Activated naive CD8-positive, alpha-beta T cell treated with anti-CD3 and anti-CD28 coated beads, Interleukin-2, amount 50 U/mL, for 24 hours (primary cell): Measurements from ENCODE around the gene TNFAIP1.
A peak's percentile ranks its signal among the peaks of the same experiment; 100 is the strongest.

Experiments
- ATAC-seq: fragments of 150-1000 bp; cut with Tn5 transposase; one replicate; pipeline ENCODE4 v1.10.0; 2021
- DNase-seq: peaks from one replicate; pipeline ENCODE4 v3.0.0; 2021
- H3K27ac Mint-ChIP-seq: one replicate; pipeline ENCODE4 v1.8.0; 2021; ENCODE audit warnings: mild to moderate bottlenecking, mixed read lengths
- H3K27me3 Mint-ChIP-seq: one replicate; pipeline ENCODE4 v1.8.0; 2021; ENCODE audit warnings: mixed read lengths
- H3K36me3 Mint-ChIP-seq: one replicate; pipeline ENCODE4 v1.8.0; 2021; ENCODE audit warnings: low read depth, mixed read lengths
- H3K4me1 Mint-ChIP-seq: one replicate; pipeline ENCODE4 v1.8.0; 2021; ENCODE audit warnings: mixed read lengths
- H3K4me3 Mint-ChIP-seq: one replicate; pipeline ENCODE4 v1.8.0; 2021; ENCODE audit warnings: mild to moderate bottlenecking, moderate library complexity, mixed read lengths
- H3K9me3 Mint-ChIP-seq: one replicate; pipeline ENCODE4 v1.8.0; 2021; ENCODE audit warnings: mixed read lengths

TNFAIP1 gene

DNA sequence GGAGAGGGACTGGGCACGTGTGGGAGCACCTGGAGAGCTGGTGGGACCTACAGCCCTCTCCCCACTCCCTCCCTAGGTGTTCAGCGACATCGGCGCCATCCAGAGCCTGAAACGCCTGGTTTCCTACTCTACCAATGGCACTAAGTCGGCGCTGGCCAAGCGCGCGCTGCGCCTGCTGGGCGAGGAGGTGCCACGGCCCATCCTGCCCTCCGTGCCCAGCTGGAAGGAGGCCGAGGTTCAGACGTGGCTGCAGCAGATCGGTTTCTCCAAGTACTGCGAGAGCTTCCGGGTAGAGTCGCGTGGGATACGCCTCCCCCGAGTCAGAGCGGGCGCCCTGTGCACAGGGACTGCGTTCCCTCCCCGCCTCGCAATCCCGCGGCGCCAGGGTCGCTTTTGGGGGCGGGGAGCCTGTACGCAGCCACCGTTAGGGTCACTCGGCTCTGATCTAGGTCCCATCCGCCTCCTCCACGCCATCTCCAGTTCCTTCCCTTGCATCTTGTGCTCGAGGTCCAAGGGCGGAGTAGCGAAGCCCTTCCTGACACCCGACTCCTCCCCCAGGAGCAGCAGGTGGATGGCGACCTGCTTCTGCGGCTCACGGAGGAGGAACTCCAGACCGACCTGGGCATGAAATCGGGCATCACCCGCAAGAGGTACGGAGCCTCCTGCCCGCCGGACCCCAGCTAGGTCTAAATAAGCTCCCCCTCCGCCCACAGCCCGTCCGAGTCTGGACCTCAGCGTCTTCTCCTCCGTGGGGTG, 48.9 kb downstream of the TNFAIP1 start:
- DNase-seq (peak; percentile 71), ATAC-seq (peak; percentile 88)
- H3K27ac Mint-ChIP-seq = peak overlapping the region; percentile 39
- peaks cover 2% of the 10 kb centered on the region for H3K27me3 Mint-ChIP-seq
- peaks cover 22% of the 10 kb centered on the region for H3K36me3 Mint-ChIP-seq
- peaks cover 25% of the 10 kb centered on the region for H3K4me1 Mint-ChIP-seq
- H3K4me3 Mint-ChIP-seq = peak overlapping the region; percentile 85
- H3K9me3 Mint-ChIP-seq = no peaks in the 10 kb centered on the region

DNA sequence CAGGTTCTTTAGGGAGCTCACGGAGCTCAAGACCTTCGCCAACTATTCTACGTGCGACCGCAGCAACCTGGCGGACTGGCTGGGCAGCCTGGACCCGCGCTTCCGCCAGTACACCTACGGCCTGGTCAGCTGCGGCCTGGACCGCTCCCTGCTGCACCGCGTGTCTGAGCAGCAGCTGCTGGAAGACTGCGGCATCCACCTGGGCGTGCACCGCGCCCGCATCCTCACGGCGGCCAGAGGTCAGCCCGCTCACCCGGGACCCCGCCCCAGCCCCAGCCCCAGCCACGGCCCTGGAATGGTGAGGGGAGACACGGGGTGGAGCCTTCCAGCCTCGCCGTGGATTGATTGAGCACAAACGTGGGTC, 49.5 kb downstream of the TNFAIP1 start:
- DNase-seq (no peak), ATAC-seq (peak; percentile 29)
- H3K27me3 Mint-ChIP-seq = peaks cover 2% of the 10 kb centered on the region
- H3K9me3 Mint-ChIP-seq = no peaks in the 10 kb centered on the region
- H3K27ac Mint-ChIP-seq = no peak overlapping the region
- peaks cover 25% of the 10 kb centered on the region for H3K4me1 Mint-ChIP-seq
- peaks cover 23% of the 10 kb centered on the region for H3K36me3 Mint-ChIP-seq
- H3K4me3 Mint-ChIP-seq = peak overlapping the region; percentile 85

GRCh38 chr17:28385406-28385805, 49.8 kb downstream of the TNFAIP1 start:
- Mint-ChIP-seq H3K36me3 (peaks cover 24% of the 10 kb centered on the region), H3K4me1 (peaks cover 25% of the 10 kb centered on the region), H3K27ac (no peak overlapping the region), H3K9me3 (no peaks in the 10 kb centered on the region), H3K4me3 (peak overlapping the region; percentile 85), H3K27me3 (peaks cover 2% of the 10 kb centered on the region)
- DNase-seq = peak; percentile 31
- peak; percentile 42 for ATAC-seq

GRCh38 chr17:28386391-28386790, 50.8 kb downstream of the TNFAIP1 start:
- peaks cover 2% of the 10 kb centered on the region for H3K27me3 Mint-ChIP-seq
- H3K4me3 Mint-ChIP-seq = no peak overlapping the region
- ATAC-seq (no peak), DNase-seq (no peak)
- H3K27ac Mint-ChIP-seq = no peak overlapping the region
- no peaks in the 10 kb centered on the region for H3K9me3 Mint-ChIP-seq
- peaks cover 23% of the 10 kb centered on the region for H3K4me1 Mint-ChIP-seq
- peaks cover 27% of the 10 kb centered on the region for H3K36me3 Mint-ChIP-seq

DNA sequence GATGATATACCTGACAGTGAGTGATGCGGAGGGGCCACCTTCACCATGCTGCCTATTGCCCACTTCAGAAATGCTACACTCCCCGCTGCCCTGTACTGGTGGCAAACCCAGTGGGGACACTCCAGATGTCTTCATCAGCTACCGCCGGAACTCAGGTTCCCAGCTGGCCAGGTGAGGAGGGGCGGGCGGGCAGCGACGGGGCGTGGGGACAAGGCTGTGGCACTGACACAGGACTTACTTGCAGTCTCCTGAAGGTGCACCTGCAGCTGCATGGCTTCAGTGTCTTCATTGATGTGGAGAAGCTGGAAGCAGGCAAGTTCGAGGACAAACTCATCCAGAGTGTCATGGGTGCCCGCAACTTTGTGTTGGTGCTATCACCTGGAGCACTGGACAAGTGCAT, 52.5 kb downstream of the TNFAIP1 start:
- peaks cover 21% of the 10 kb centered on the region for H3K4me1 Mint-ChIP-seq
- H3K27ac Mint-ChIP-seq = no peak overlapping the region
- DNase-seq = no peak
- no peaks in the 10 kb centered on the region for H3K9me3 Mint-ChIP-seq
- ATAC-seq = no peak
- no peak overlapping the region for H3K4me3 Mint-ChIP-seq
- H3K36me3 Mint-ChIP-seq = peaks cover 31% of the 10 kb centered on the region
- H3K27me3 Mint-ChIP-seq = peaks cover 2% of the 10 kb centered on the region

GRCh38 chr17:28390141-28390540, 54.6 kb downstream of the TNFAIP1 start:
- no peak overlapping the region for H3K27ac Mint-ChIP-seq
- DNase-seq = no peak
- H3K4me1 Mint-ChIP-seq = peaks cover 10% of the 10 kb centered on the region
- no peak overlapping the region for H3K4me3 Mint-ChIP-seq
- H3K36me3 Mint-ChIP-seq = peaks cover 35% of the 10 kb centered on the region
- no peaks in the 10 kb centered on the region for H3K9me3 Mint-ChIP-seq
- H3K27me3 Mint-ChIP-seq = no peaks in the 10 kb centered on the region
- no peak for ATAC-seq

DNA sequence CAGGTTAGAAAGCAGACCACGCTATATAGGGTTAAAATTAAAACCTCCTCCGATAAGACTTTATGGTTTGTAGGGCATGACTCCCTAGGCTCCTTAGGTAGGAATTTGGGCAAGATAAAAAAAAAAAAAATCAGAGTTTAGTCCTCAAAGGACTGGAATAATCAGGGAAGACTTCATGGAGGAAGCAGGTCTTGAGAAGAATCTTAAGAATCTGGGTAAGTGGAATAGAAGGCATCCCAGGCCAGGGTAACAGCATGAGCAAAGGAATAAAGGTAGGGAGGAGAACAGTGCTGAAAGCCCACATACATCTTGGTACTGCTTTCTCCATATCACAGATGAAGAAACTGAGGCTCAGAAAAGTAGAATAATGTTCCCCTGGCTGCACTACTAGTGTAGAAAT, 55.0 kb downstream of the TNFAIP1 start:
- DNase-seq (no peak), ATAC-seq (no peak)
- H3K36me3 Mint-ChIP-seq = peaks cover 34% of the 10 kb centered on the region
- no peak overlapping the region for H3K27ac Mint-ChIP-seq
- H3K4me3 Mint-ChIP-seq = no peak overlapping the region
- H3K9me3 Mint-ChIP-seq = no peaks in the 10 kb centered on the region
- peaks cover 7% of the 10 kb centered on the region for H3K4me1 Mint-ChIP-seq
- no peaks in the 10 kb centered on the region for H3K27me3 Mint-ChIP-seq

DNA sequence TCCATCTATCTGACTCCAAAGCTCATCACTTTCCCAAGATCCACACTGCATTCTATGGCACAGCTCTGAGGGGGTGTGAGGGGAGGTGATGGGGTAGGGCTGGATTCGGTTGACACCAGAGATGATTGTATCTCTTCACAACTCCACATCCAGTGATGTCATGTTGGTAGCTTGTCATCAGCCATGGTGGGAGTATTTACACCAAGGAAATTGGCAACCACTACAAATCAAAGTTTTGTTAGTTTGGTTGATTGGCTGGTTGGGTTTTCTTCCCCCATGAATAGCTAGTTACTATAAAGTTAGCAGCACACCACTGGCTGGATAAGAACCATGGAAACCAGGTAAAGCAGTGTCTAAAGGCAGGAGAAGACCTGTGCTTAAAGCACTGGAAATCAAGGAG, 55.4 kb downstream of the TNFAIP1 start:
- no peak overlapping the region for H3K4me3 Mint-ChIP-seq
- H3K27ac Mint-ChIP-seq = no peak overlapping the region

GRCh38 chr17:28391401-28391800, 55.8 kb downstream of the TNFAIP1 start:
- H3K4me1 Mint-ChIP-seq = no peaks in the 10 kb centered on the region
- DNase-seq = no peak
- no peaks in the 10 kb centered on the region for H3K27me3 Mint-ChIP-seq
- H3K9me3 Mint-ChIP-seq = no peaks in the 10 kb centered on the region
- no peak overlapping the region for H3K27ac Mint-ChIP-seq
- H3K4me3 Mint-ChIP-seq = no peak overlapping the region
- H3K36me3 Mint-ChIP-seq = peaks cover 34% of the 10 kb centered on the region
- ATAC-seq = no peak

More for the DNA sequence above, 55.4 kb downstream of the TNFAIP1 start:
- Mint-ChIP-seq H3K9me3 (no peaks in the 10 kb centered on the region), H3K27me3 (no peaks in the 10 kb centered on the region), H3K36me3 (peaks cover 34% of the 10 kb centered on the region), H3K4me1 (peaks cover 4% of the 10 kb centered on the region)
- no peak for DNase-seq
- no peak for ATAC-seq

- Mint-ChIP-seq H3K4me1 (no peaks in the 10 kb centered on the region), H3K27ac (no peak overlapping the region), H3K36me3 (peaks cover 31% of the 10 kb centered on the region), H3K27me3 (no peaks in the 10 kb centered on the region), H3K4me3 (no peak overlapping the region), H3K9me3 (no peaks in the 10 kb centered on the region)
- DNase-seq (no peak), ATAC-seq (no peak)
Observed at GRCh38 chr17:28392491-28392890, 56.9 kb downstream of the TNFAIP1 start.

DNA sequence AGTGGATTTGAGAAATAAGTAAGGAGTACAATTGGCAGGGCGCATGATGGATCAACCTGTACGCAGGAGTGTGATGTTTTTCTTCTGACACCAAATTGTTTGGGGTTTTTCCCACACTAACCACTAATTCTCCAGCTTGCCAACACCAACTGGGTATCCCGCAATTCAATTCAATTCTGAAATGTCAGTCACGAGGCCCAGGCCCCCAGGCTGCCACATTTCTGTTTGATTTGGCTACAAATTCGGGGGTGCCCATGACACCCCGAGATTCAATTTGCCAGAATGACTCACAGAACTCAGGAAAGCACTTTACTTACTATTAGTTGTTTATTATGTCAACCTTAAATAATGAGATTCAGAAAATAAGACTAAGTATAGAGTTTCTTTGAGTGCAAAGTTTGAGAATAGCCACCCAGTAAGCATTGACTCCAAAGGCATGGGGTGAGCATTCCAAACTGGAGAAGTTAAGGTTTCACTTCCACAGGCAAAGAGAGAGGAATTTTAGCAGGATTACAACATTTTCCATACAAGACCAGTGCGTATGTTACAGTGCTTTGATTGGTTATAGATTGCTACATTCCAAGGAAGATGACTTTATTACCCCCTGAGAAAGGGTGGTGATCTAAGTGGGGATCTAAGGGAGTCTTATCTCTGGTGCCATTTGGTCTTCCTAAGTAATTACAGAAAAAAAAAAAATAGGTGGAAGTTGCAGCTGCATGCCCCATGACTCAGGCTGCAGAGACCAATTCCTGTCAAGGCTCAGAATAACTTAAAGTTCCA, 59.0 kb downstream of the TNFAIP1 start:
- DNase-seq (no peak), ATAC-seq (no peak)
- H3K36me3 Mint-ChIP-seq = peaks cover 23% of the 10 kb centered on the region
- H3K4me1 Mint-ChIP-seq = no peaks in the 10 kb centered on the region
- H3K27ac Mint-ChIP-seq = no peak overlapping the region
- no peaks in the 10 kb centered on the region for H3K9me3 Mint-ChIP-seq
- no peaks in the 10 kb centered on the region for H3K27me3 Mint-ChIP-seq
- no peak overlapping the region for H3K4me3 Mint-ChIP-seq

GRCh38 chr17:28395426-28395825, 59.9 kb downstream of the TNFAIP1 start:
- Mint-ChIP-seq H3K4me1 (no peaks in the 10 kb centered on the region), H3K27me3 (no peaks in the 10 kb centered on the region), H3K36me3 (peaks cover 17% of the 10 kb centered on the region), H3K9me3 (no peaks in the 10 kb centered on the region), H3K27ac (no peak overlapping the region), H3K4me3 (no peak overlapping the region)
- DNase-seq (no peak), ATAC-seq (no peak)

DNA sequence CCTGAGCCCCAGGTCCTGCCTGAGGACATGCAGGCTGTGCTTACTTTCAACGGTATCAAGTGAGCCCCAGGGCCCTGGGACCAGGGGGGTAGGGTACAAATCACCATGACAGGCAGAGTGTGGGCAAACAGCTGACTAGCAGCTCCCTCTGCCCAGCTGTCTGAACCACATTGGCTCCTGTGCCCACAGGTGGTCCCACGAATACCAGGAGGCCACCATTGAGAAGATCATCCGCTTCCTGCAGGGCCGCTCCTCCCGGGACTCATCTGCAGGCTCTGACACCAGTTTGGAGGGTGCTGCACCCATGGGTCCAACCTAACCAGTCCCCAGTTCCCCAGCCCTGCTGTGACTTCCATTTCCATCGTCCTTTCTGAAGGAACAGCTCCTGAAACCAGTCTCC, 60.4 kb downstream of the TNFAIP1 start:
- no peak for ATAC-seq
- Mint-ChIP-seq H3K9me3 (no peaks in the 10 kb centered on the region), H3K4me3 (no peak overlapping the region), H3K27me3 (no peaks in the 10 kb centered on the region), H3K27ac (no peak overlapping the region), H3K36me3 (peaks cover 15% of the 10 kb centered on the region), H3K4me1 (no peaks in the 10 kb centered on the region)
- no peak for DNase-seq
